Right lobe of liver (tissue), 4 donors: Measurements from ENCODE around the gene CBLC.

Experiments
- POLR2A ChIP-seq: fragments of 450-650 bp; IDR thresholded peaks from one replicate; pipeline ENCODE4 v1.6.1; 2017; ENCODE audit warnings: antibody characterized with exemption, mild to moderate bottlenecking
- TF ChIP-seq, protein P1 (sequence below), 4 donors: fragments of 200-600 bp in 3 of 4; fragments of 450-650 bp in 1 of 4; IDR thresholded peaks; one replicate each; pipeline versions ENCODE4 v1.5.1 to v1.8.0; 2016 to 2022; ENCODE audit warnings: antibody characterized with exemption in 4 of 4, mild to moderate bottlenecking in 2 of 4
- donor health status: DM: no; HTN: no; CAD: no.
- donor health status: DM: no; HTN: no; CAD: no.
- donor health status: DM: no; HTN: yes; CAD: no.

DNA sequence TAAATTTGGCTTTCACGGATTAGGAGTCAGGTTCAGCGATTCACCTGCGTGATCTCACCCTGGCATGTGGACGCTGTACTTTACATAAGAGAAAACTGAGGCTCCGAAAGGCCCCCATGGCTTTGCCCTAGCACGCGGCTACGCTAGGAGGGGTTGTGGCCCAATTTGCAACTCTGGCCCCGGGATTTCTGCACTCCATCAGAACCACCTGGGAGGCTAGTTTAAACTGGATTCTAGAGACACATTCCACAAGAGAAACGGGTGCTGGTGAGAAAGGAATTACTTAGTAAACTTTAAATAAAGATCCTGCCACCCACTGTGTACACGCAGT lies 23.0 kb upstream of the CBLC start:
- TF ChIP-seq POLR2A, result no peak
- TF ChIP-seq, protein P1, sequence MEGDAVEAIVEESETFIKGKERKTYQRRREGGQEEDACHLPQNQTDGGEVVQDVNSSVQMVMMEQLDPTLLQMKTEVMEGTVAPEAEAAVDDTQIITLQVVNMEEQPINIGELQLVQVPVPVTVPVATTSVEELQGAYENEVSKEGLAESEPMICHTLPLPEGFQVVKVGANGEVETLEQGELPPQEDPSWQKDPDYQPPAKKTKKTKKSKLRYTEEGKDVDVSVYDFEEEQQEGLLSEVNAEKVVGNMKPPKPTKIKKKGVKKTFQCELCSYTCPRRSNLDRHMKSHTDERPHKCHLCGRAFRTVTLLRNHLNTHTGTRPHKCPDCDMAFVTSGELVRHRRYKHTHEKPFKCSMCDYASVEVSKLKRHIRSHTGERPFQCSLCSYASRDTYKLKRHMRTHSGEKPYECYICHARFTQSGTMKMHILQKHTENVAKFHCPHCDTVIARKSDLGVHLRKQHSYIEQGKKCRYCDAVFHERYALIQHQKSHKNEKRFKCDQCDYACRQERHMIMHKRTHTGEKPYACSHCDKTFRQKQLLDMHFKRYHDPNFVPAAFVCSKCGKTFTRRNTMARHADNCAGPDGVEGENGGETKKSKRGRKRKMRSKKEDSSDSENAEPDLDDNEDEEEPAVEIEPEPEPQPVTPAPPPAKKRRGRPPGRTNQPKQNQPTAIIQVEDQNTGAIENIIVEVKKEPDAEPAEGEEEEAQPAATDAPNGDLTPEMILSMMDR (IDR thresholded peaks at IDR 0.05), result no peak
